Neural progenitor cell (in vitro differentiated cells): ENCODE measurements around the gene C19orf81.
"Not testable (repeated sequence)": the region's sequence is repeated elsewhere in the genome, so short reads cannot be mapped to it uniquely, and the experiment has no call there.

Experiments
- CTCF ChIP-seq: fragments of 200-600 bp; sonication (generic); IDR thresholded peaks from 2 replicates; pipeline ENCODE4 v1.5.1; 2017; ENCODE audit warnings: antibody characterized with exemption, mild to moderate bottlenecking
- EZH2 ChIP-seq: fragments of 200-600 bp; sonication (generic); IDR thresholded peaks from 2 replicates; pipeline ENCODE4 v1.6.1; 2017; ENCODE audit warnings: antibody characterized with exemption, mild to moderate bottlenecking, moderate library complexity

- TF ChIP-seq CTCF, EZH2: not testable (repeated sequence)
Observed at GRCh38 chr19:50604264-50605073, 44.8 kb upstream of the C19orf81 start.
